ENCODE results near the gene RAB5B.

Gene RAB5B

DNA sequence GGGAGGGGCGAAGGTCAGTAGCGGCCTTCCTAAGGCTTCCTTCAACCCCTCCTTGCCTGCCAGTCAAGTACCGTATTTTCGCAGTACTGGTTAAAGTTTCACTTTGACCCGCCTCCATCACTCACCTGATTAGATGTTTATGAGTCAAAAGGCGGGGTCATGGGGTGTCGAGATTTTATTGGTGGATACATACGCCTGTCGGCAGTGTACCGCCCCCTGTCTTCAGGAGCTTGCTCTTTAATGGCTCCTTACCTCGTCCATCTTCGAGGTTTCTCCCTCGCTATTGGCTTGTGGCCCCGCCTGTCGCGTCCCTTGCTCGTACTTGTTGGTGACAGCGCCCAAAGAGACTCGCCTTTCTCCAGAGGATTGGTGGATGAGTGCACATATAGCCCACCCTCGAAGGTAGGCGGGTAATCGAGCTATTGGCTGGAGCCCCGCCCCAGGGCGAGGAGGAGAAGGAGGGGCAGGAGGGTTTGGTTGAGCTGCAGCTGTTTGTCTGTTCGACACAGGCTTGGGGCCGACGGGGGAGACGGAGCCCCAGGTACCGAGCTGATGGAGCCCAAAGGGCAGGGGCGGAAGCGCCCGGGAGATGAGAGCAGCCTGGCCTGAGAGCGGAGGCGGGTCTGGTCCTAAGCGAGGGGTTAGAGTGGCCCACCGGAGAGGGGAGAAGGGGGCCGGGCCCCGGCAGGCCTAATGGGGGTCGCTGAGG, at the start of gene RAB5B:
TSS of gene RAB5B (plus strand) at position 480 of the 709 bp plus-strand sequence. CDS start 12,883 bp downstream, outside the sequence.
- peak; percentile 100 for DNase-seq (ENCODE audit: low read depth)

- DNase-seq (ENCODE audit: low read depth), result no peak
Measured at GRCh38 chr12:55925371-55925770, 48.5 kb upstream of the RAB5B start.

- no peak for DNase-seq (ENCODE audit: low read depth)
Measured at GRCh38 chr12:55925870-55926737, 47.8 kb upstream of the RAB5B start.

DNA sequence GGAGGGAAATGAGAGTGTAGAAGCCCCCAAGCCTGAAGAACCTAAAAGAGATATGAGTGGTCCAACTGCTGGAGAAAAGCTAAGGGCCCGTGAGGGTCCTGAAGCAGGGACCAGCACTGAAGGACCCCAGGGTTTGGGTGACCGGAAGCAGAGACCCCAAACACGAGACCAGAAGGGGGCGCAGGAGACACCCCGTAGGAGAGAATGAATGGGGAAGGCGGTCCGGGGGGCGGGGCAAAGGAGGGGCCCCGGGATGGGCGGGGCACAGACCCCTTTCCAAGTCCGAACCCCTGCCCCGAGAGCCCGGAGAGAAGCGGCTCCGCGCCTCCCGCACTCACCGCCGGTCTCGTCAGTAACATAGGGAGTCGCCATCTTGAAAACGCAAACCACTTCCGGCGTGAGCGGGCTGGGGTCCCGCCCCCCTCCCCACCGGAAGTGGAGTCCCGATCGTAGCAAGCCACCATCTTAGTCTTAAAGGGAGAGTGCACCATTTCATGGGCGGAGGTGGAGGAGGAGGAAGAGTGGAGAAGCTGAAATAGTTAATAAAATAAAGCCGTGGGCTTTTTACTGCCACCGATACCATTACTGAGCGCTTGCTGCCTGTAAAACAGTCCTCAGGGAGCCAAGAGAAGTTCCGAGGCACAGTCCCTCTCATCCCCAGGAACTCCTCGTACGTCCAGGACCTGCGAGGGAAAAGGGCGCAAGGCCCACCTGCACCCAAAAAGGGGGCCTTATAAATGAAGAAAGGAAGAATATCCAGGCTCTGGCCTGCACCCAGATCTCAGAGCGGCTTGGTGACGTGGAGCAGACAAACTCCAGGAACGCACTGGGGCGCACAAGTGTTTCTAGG, 46.9 kb upstream of the RAB5B start:
- DNase-seq (ENCODE audit: low read depth), result peak; percentile 79

GRCh38 chr12:55927588-55928502, 46.0 kb upstream of the RAB5B start, which contains the start of gene PYM1:
TSS of gene PYM1 (minus strand) at chr12:55927894. CDS start at chr12:55927761, 133 bp downstream.
- DNase-seq (ENCODE audit: low read depth), result no peak

GRCh38 chr12:55929306-55929791, 44.5 kb upstream of the RAB5B start:
- DNase-seq (ENCODE audit: low read depth), result no peak

- DNase-seq (ENCODE audit: low read depth), result no peak
Measured at GRCh38 chr12:55930771-55931316, 43.0 kb upstream of the RAB5B start, which contains the start of gene DGKA. TSS of gene DGKA (plus strand) at chr12:55931162. CDS start at chr12:55936504, 5,342 bp downstream.

DNA sequence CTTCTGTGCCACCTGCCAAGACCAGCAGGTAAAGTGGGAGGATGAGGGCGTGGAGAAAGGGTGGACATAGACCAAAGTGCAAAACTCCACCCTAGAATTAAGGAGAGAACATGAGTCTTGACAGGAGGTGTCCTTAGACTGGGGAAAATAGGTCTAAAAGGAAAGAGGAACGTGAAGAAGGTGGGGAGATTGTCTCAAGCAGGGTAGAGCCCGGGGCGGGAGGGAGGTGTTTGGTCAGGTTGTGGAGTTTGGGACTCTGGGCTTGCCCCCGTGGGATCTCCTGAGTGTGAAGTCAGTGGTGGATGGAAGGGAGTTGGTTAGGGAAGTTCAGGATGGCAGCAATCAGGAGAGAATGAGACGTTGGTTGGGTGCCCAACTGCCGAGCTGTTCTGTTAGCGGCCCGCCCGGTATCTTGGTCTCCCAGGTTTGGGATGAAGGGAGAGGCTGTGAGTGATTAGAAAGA, 42.5 kb upstream of the RAB5B start:
- DNase-seq (ENCODE audit: low read depth), result no peak

GRCh38 chr12:55931780-55932550, 41.9 kb upstream of the RAB5B start:
- DNase-seq (ENCODE audit: low read depth), result no peak

DNA sequence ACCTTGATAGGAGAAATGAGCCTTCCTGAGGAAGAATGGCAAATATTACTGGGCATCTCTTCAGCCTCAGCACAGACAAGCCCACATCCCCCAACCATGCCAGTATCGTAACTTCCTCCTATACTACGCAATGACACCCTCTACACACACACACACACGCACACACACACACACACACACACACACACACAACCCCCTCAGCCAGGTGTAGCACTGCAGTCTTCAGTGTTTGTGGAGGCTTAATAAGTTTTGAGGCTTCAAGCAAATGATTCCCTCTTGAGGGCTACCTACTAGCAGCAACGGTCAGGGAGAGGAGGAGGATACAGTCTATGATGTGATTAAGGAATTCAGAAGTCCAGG, 41.3 kb upstream of the RAB5B start:
- no peak for DNase-seq (ENCODE audit: low read depth)

- DNase-seq (ENCODE audit: low read depth), result no peak
Measured at GRCh38 chr12:55933169-55933798, 40.6 kb upstream of the RAB5B start.

DNA sequence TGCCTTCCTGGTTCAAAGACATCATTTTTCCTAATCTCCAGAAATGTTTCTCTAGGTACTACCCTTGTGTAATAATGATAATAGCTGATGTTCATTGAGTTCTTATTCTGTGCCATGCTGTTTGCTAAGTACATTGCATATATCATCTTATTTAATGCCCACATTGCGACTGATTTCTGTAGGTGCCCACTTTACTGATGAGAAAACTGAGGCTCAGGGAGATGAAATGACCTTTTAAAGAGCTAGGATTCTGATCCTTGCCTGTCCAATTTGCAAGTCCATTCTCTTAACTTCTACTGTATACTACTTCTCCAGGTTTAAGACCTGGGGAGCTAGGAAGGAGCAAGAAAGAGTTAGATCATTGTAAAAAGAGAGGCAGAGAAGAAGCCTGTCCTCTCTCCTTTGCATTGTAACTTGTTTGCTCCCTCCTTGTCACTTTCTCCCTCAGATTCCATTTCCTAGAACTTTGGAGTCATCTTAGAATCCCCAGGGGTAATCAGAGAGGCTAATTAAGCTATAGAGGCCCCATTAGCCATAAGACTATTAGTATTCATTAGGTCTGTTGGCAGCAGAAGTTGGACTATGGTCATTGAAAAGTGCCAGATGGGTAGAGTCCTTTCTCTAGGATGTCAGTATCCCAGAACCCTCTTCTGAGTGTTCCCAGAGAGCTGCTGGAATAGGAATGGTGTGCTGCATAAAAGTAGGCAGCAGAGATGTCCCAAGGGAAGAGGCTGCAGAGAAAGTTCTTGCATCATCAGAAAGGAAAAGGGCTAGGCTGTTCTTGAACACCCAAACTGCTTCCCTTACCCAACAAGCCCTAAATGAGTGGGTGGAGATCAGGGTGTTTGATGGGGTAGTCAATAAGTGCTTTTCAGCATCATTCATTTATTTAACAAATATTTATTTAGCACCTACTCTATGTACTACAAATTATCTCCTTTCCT, 39.8 kb upstream of the RAB5B start:
- no peak for DNase-seq (ENCODE audit: low read depth)

DNA sequence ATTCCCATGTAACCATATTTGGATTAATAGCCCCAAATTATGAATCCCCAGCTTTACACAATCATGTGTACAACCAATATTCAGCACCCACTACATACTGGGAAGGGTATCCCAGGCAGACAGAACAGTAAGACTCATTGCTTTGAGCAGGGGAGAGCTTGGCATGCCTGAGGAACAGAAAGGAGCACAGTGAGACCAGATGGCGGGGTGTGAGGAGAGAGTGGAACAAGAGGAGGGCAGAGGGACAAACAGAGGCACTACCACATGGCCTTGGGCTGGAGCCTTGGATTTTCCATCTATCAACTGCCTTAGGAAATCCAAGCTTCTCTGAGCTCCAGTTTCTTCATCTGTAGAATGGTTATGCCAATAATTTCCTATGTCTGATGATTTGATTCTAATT, 39.1 kb upstream of the RAB5B start:
- DNase-seq (ENCODE audit: low read depth), result no peak

GRCh38 chr12:55935738-55936151, 38.1 kb upstream of the RAB5B start:
- no peak for DNase-seq (ENCODE audit: low read depth)

GRCh38 chr12:55937981-55938380, 35.9 kb upstream of the RAB5B start:
- DNase-seq (ENCODE audit: low read depth), result no peak

GRCh38 chr12:55938826-55939501, 34.9 kb upstream of the RAB5B start:
- DNase-seq (ENCODE audit: low read depth), result no peak

DNA sequence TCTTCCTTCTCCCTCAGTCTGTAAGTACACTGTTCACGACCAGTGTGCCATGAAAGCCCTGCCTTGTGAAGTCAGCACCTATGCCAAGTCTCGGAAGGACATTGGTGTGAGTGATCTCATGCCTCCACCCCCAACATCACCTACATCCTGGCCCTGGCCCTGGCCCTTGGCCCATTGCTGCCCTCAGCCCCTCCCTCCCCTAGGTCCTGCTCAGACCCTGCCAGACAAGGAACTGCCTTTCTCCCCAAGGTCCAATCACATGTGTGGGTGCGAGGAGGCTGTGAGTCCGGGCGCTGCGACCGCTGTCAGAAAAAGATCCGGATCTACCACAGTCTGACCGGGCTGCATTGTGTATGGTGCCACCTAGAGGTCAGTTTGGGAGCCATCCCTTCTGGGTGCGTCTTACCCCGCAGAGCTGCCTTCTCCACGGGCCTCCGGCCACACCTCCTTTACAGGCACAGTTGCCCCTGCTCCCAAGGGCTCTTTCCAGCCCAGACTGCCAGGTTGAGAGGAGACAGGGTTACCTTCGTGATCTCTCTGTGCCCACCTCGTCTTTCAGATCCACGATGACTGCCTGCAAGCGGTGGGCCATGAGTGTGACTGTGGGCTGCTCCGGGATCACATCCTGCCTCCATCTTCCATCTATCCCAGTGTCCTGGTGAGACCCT, 33.7 kb upstream of the RAB5B start:
- peak; percentile 69 for DNase-seq (ENCODE audit: low read depth)

Measured in GM04504 (cell line).